Measurements from ENCODE around the gene CTXN1.

DNA sequence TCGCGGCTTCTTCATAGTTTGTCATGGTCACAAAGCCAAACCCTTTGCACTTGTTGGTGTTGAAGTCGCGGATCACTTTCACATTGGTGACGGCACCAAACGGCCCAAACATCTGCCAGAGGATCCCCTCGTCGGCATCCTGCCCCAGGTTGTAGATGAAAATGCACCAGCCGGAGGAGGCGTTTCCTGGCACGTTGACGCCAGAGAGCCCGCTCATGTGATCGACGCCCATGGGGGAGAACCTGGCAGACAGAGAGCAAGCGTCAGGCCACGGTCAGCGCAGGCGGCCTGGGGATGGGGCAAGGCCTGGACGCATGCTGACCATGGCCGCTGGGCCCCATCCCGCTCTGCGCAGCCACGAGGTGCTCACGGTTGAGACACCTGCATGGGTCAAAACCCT is 37.6 kb upstream of the CTXN1 start:
- TF ChIP-seq, protein P1, sequence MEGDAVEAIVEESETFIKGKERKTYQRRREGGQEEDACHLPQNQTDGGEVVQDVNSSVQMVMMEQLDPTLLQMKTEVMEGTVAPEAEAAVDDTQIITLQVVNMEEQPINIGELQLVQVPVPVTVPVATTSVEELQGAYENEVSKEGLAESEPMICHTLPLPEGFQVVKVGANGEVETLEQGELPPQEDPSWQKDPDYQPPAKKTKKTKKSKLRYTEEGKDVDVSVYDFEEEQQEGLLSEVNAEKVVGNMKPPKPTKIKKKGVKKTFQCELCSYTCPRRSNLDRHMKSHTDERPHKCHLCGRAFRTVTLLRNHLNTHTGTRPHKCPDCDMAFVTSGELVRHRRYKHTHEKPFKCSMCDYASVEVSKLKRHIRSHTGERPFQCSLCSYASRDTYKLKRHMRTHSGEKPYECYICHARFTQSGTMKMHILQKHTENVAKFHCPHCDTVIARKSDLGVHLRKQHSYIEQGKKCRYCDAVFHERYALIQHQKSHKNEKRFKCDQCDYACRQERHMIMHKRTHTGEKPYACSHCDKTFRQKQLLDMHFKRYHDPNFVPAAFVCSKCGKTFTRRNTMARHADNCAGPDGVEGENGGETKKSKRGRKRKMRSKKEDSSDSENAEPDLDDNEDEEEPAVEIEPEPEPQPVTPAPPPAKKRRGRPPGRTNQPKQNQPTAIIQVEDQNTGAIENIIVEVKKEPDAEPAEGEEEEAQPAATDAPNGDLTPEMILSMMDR (conservative IDR thresholded peaks at IDR 0.05; ENCODE audit: low read depth, low read length) = no peak
- TF ChIP-seq EZH2 (IDR thresholded peaks at IDR 0.05; ENCODE audit: borderline replicate concordance, low read depth, low read length, poor library complexity, severe bottlenecking) = no peak
